Left renal pelvis (tissue), 4 donors: Measurements from ENCODE around the gene GALNT3. TPM values are rescaled to one million over a fixed set of nuclear protein-coding genes. Genes with fewer than 3 reads are reported as not detected.

Experiments used
- DNase-seq, 4 donors: peaks; one replicate each; pipeline ENCODE4 v3.0.0-alpha.2; 2013; ENCODE audit warnings: low read depth in 4 of 4, low spot score in 3 of 4
- polyA plus RNA-seq, 4 donors: library from polyadenylated mRNA; unstranded; fragments of 120-200 nt; gene quantifications; one replicate each; pipeline ENCODE4 v1.2.1, GENCODE V29; 2013; ENCODE audit not compliant: insufficient read length in 4 of 4

Gene GALNT3
- 10 to 100 TPM in 3 of 4 donors, 1 to 10 TPM in 1; 2.8 to 22.7 (median 19.1) TPM for polyA plus RNA-seq

DNA sequence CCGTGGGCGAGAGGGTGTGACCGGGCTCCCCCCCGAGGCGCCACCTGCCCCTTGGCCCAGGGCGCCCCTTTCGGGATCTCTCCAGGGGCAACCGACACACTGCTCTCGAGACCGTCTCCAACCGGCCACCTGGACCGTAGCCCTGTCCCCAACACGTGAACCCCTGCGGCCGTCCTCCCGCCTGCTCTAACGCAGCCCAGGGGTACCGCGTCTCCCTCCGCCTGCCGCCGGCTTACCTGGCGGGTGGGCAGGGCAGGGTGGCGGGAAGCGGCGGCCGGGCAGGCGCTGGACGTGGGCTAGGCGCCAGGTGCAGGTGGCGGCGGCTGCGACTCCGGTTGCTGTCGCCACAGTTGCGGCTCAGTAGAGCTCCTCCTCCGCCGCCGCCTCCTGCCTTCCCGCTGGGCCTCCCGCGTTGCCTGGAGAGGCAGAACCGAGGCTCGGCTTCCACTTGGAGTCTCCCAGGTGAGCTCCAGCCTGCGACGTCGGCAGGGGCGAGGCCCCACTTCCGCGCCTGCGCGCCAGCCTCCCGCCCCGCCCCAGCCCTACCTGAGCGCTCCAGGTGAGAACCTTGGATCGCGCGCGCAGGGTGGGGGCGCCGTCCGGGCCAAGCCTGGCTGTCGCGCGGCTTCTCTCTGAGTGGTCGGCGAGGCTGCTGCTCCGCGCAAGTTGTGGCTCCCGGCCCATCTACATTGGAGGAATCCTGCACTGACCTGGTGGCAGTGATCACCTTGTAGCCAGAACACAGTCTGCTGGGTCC lies at the start of gene GALNT3:
GALNT3 (minus strand) TSS at position 469 of the 757 bp plus-strand sequence. CDS start 23,547 bp downstream, outside the sequence.
- peak in 1 of 4 donors; percentile 43 for DNase-seq

DNA sequence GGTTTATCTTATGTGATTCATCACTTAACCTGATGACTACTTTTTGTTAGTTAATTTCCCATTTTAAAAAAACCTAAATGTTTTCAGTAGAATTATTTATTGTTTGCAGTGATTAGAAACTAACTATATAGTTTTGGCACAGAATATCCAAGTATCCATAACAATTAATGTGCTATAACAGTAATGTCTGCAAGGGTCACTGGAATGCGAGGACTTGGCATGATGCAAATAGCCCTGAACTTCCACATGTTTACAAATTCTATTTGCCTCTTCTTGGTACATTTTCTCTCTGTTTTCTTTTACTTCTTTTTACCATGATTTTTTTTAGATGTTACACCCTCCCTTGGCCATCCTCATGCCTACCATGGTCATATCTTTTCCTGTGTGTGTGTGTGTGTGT lies 49.3 kb upstream of the GALNT3 start:
- no peak for DNase-seq

DNA sequence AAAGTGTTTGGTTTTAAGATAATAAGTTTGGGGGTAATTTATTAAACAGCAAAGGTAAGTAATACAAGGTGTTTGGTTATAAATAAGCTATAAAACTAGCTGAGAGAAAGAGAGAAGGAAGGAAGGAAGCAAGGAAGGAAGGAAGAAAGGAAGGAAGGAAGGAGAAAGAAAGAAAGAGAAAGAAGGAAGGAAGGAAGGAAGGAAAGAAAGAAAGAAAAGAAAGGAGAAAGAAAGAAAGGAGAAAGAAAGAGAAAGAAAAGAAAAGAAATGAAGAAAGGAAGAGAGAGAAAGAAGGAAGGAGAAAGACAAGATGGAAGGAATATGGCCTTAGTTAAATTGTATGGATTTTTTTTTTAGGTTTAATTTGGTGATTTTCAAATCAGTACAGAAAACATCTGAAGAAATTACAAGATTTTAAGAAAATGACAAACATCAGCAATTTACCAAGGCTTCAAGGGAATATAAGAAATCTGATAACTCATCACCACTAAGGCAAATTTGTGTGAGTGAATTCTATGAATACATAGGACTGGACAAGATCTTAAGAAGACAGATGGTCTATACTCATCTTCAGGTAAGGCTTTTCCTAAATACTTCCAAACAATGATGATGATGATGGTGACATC lies 46.4 kb upstream of the GALNT3 start:
- no peak for DNase-seq

DNA sequence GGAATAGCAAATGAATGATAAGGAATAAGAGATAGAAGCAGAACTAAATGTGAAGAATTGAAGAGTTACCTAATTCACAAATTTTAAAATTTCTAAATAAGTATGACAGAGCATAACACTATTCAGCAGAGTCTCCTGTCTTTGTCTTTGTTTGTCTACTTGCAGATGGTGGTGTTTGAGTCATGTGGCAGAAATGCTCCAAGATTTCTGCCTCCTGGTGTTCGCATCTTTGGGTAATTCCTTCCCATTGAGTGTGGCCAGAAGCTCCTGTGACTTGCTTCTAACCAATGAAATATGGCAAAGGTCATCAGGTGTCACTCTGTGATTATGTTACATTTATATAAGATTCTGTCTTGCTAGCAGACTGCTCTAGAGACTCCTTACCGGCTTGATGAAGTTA lies 45.6 kb upstream of the GALNT3 start:
- no peak for DNase-seq

DNA sequence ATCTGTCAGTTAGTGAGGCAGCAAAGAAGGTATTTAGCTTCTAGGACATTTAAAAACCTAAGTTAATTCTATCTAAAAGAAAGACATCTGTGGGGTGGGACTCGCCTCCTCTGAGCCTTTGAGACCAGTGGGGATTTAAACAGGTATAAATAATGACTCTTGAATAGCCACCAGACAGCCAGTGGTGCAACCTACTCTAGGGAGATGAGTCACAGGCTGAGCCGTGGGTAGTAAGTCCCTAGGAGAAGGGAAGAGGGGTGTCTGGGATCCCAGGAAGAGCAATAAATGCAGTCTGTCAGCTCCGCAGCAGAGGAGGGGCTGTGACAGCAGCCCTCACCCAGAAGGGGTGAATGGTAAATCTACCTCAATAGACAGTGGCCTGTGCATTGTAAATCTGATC lies 43.1 kb upstream of the GALNT3 start:
- no peak for DNase-seq

DNA sequence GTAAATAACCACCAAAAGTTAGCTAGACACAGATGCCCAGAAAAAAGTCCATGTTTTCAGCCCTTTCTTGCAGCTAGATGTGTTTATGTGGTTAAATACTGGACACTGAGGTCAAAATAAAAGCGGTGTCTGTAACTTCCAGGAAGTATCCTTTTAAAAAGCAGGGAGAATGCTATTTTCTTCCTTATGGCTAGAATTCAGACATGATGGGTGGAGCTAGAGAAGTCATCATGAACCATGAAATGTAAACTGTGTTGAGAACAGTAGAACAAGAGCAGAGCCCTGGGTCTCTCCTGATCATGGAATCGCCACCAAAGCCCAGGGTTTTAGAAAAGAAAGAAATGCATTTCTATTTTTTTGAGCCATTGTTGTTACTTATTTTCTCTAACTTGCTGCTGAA lies 41.3 kb upstream of the GALNT3 start:
- DNase-seq = no peak

DNA sequence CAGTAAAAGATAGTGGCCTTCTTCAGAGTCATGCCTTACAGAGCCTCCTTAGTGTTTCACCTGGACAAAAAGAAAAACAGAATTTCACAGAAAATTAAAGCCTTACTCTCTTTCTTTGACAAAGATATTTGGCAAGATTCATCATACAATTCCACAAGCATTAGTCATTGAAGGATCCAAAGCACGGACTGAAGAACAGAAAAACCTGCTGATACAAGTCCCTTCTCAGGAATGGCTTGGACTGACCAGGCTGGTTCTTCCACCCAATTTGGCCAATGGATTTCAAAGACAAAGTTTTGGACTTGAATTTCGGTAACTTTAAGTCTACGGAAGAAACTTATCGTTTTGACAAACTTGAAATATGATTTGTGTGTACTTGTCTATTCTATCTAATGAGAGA lies 39.1 kb upstream of the GALNT3 start:
- DNase-seq = no peak

DNA sequence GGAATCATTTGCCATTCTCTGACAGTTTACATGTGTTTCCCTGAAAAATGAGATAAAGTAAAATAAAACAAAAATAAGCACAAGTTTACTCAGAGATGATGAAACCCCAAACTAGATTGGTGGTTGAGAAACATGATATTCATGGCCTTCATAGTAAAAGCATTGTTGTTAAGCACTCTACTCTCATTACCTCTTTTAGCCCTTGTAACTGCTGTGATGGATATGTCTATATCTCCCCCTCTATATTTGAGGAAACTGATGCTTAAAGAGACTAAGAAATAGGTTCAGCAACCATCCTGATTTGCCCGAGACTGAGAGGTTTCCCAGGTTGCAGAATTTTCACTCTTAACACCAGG lies 33.9 kb upstream of the GALNT3 start:
- DNase-seq = no peak

DNA sequence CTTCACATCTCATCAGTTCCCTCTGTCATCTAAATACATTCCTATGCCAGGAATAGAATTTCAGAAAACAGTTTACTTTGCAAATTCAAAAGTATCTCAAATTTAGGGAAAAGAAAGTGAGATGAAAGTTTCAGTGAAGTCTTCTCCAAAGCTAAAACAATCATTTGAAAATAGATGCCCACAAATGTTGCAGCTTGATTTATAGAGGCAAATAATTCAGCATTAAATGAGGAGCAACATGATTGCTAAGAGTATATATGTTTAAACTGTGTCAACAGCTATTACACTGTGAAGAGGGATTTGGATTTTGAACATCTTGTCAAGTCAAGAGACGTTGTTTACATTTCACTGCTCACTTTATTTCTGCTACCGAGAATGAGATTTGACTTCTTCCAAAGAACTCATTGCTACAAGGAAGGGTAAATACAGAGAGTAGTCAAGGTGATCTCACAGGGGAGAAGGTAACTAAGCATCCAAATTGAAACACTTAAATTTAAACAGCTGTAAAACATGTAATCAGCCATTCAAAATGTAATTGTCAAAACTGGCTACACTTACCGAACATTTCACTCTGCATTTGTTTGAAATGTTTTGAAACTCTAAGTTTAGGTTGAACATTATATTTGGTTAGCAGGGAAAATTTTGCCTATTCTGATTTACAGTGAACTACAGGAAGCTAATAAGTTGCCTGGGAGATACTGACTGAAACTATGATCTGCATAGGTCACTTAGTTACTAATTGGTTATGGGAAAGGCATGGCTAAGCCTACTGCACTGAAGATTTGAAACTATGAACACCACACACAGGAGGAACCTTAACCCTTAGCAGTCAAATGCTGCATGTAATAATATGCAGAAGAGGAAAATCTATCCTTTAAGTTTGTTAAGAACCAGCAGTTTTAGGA lies 33.2 kb upstream of the GALNT3 start:
- no peak for DNase-seq

DNA sequence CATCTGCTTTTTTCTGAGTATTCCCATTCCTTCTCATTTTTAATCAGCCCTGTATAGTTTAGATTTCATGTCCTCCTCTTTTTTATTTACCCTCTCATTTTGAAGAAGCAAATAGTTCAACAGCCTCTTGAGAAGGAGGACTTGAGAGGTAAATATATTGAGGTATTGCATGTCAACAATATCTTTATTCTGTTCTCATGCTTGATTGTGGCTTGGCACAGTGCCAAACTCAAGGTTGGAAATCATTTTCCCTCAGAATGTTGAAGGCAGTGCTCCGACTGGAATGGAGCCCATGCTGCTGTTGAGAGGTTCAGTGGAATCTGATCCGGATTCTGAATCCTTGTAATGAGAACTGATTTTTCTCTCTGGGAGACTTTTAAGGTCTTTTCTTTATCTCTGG lies 31.0 kb upstream of the GALNT3 start:
- DNase-seq = peak in 1 of 4 donors; percentile 7

DNA sequence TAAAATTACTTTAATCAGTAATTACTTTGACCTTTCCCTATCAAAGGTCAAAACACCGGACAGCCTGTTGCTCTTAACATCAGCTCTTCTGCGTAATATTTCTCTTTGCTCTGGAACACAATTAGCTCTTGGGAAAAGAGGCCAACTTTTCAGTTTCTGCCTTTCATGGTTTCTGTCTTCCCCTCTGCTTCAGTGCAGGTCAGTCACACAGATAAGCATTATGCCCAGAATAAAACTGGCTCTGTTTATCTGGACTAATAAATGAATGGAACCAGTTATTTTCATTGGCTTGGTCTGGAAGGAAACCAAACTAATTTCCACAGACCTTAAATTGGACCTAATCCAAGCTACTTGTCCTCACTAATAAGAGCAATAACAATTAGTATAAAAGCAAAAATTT lies 26.2 kb upstream of the GALNT3 start:
- no peak for DNase-seq

DNA sequence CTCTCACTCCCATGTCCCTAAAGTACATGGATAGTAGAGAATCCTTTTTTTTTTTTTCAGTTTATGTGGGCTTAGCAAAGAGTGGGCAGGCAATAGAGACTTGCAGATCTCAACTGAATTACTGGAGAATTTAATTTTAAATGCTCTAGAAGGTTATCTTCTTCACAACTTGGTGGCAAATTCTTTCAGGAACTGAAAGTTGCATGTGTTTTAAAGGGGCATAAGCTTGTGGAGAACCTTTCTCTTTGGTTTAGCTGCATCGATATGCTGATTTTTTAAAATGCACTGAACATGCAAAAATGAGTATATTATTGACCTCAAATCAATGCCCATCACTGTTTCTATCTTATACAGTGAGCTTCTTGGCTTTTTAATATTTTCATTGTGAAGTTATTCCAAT lies 24.9 kb upstream of the GALNT3 start:
- DNase-seq = no peak

DNA sequence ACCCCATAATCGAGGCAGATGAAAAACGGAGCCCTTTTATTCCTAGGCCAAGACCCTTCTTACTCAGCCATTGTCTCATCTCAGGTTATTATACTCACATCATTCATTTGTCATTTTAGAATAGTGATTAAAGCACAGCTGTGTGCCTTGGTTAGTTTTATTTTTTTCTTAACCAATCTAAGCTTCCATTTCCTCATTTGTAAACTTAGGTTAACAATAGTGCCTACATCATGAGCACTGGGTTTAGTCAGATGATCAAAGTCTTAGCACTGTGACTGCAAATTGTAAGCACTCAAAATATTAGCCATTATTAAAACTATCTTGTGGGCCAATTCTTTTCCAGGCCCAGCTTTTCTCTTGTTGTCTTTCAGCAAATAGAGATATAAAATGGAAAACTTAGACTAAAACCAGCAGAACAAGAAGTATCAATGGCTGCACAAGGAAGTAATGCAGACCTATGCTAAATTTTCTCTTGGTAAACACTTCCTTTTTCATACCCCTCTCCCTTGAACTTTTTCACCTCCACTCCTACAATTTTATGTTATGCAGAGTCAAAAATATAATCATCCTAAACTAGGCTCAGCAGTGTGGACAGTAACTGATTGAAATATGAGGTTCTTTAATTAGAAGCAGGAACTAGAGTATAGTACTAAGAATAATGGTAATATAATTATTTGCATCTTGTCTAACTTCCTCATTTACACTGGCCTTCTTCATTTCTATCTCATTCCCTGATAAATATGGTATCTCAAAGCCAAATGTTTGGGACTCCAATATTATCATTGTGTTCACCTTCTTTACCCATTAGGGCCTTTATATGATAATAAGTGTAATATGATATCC lies 21.5 kb upstream of the GALNT3 start:
- DNase-seq = no peak

DNA sequence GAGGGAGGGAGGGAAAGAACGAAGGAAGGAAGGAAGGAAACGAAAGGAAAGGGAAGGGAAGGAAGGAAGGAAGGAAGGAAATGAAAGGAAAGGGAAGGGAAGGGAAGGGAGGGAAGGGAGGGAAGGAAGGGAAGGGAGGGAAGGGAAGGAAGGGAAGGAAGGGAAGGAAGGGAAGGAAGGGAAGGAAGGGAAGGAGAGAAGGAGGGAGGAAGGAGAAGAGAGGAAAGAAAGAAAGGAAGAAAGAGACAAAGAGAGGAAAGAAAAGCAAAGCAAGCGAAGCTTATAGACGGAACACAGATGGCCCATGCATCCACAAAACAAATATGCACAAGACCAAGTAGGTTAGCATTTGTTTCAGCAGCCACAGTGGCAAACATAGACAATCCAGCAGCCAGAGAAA lies 20.4 kb upstream of the GALNT3 start:
- DNase-seq = no peak

DNA sequence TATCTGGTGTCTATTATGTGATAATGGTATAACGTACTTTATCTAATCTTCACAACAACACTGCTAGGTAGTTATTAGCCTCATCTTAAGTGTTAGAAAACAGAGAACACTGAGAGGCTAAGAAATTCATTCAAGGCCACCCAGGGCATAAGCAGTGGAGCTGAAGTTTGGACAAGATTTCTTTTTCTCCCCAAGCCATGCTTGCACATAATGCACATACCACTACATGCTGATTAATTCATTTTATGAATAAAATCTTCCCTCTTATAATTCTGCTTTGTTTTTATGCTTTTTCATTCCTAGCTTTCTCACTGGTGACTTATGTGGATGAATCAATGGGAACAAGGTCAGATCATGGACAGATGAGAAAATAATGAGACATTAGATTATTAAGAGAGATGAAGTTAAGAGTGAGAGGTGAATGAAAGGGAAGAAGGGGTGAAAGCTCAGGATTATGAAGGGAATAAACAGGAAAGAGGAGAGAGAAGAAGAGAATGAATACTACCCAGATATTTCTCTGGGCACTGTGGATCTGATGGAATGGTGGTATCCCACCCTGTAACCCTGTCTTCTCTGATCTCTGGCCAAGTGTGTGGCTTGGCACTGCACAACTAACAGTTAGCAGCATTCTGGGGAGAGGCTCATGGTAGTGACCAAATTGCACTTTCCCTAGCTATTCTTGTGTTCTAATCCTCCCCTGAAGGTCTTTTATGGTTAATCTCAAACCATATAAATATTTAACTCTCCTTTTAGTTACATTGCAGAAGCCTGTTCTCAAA lies 17.7 kb upstream of the GALNT3 start:
- no peak for DNase-seq

DNA sequence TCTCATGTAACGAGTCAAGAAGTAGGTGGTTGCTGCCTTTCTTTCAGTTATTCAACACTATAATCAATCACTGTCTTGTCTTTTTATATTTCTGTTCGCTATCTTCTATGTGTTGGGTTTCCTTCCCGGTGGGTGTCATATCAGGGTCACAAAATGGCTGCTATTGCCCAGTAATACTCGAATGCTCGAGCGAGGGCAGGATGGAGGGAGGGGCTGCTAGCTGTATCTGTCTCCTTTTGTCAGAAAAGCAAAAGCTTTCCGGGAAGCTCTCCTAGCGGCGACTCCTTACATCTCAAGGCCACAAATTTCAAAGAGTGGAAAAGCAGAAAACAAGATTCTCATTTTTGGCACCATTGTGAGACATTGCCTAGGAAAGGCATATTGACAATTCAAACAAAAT lies 16.4 kb upstream of the GALNT3 start:
- no peak for DNase-seq

DNA sequence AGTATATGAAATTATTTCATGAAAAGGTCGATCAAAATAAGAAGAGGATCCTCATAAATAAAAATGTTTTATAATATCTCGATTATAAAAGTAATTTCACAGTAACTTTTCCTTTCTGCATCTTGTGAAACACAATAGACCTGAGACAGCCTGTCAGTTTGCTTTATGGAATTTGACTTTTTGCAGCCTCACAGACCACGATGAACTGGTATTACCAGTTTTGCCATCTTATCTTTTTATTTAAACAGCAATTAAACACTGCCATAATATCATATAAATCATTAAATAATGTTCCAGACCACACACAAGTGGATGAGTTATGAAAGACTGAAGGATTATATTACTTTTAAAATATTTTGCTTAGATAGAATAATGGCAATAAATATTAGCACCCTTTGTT lies 10.7 kb upstream of the GALNT3 start:
- no peak for DNase-seq

DNA sequence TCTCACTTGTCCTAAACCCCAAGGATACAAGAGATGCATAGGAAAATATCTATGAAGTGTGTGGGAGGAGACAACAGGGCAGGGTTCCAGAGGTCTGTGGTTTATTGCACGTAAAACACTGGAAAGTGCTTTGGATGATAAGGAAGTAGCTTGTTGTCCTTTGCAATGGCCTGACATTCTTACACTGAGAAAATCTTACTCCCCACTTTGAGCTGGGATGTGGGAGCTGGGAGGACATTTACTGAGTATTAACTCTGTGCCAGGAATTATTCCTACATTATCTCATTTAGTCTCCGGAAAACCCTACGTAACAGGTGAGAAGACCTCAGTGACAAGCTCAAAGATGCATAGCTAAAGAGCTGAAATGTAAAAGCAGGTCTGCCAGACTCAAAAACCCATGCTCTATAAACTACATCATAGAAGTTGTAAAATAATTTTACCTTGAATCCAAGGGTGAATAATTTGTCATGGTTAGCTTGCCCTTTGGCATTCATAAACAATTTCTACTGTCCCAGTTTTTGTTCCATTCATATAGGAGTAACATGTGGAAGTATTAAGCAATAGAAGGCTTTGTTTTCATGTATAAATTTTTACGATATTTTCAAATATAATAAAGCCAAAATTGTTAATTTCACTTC lies 9.2 kb upstream of the GALNT3 start:
- DNase-seq = no peak

DNA sequence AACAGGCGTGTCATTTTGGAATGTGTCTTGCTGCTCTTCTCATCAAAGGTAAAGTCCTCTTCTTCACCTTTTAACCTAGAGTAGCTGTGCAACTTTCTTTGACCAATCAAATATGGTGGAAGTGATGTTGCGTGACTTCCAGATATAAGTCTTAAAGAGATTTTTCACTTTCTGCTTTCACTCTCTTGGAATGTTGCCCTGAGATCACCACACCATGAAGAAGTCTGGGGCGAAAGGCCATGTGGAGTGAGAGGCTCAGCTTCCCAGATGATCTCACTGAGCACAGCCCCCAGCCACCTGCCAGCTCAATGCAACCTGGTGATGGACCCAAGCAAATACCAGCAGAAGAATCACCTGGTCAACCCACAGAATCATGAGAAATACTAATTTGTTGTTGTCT lies 7.1 kb upstream of the GALNT3 start:
- DNase-seq = no peak
